ENCODE measurements around the gene JAK1.

Gene JAK1

GRCh38 chr1:64903593-64903992 lies 62.8 kb downstream of the JAK1 start:
- no peaks in the 10 kb centered on the region for H3K27me3 ChIP-seq (ENCODE audit: control insufficient read depth in 1 of 2, insufficient read depth in 1 of 2, low read length in 2 of 2)
- H3K4ac ChIP-seq (ENCODE audit: low read depth in 1 of 2, low read length in 2 of 2): no peak overlapping the region
- no peak overlapping the region for H3K4me2 ChIP-seq (ENCODE audit: low read length, poor library complexity, severe bottlenecking)
- no peak overlapping the region for H2AFZ ChIP-seq (ENCODE audit: low read depth, low read length)
- no peaks in the 10 kb centered on the region for H3K9me3 ChIP-seq (ENCODE audit: control insufficient read depth, low read length)
- H3K36me3 ChIP-seq (ENCODE audit: control insufficient read depth in 1 of 2, insufficient read depth in 2 of 2, low read depth in 1 of 2, low read length in 2 of 2): peaks cover 0 to 6% of the 10 kb centered on the region in 2 experiments
- H2BK15ac ChIP-seq (ENCODE audit: low read depth, poor library complexity, severe bottlenecking): no peak overlapping the region
- no peak overlapping the region for H4K8ac ChIP-seq (ENCODE audit: low read length)
- WGBS: 95% methylated on average over 1 of the region's 1 CpG
- DNase-seq: no peak
- no peak overlapping the region for H3K27ac ChIP-seq (ENCODE audit: low read length, poor library complexity, severe bottlenecking)
- H3K18ac ChIP-seq (ENCODE audit: low read depth in 1 of 2, low read length in 2 of 2): no peak overlapping the region
- H2BK120ac ChIP-seq (ENCODE audit: low read depth, low read length): no peak overlapping the region
- H2AK5ac ChIP-seq (ENCODE audit: low read length, severe bottlenecking): no peak overlapping the region
- no peak overlapping the region for H2BK5ac ChIP-seq (ENCODE audit: low read depth, low read length, poor library complexity, severe bottlenecking)
- no peak overlapping the region for H2BK12ac ChIP-seq (ENCODE audit: low read length in 2 of 2)
- peaks cover 25% of the 10 kb centered on the region for H3K79me1 ChIP-seq (replicated peaks; ENCODE audit: low read length, poor library complexity, severe bottlenecking)
- no peak overlapping the region for H3K4me3 ChIP-seq (ENCODE audit: insufficient read depth in 1 of 2, low read depth in 1 of 2, low read length in 2 of 2)
- H4K91ac ChIP-seq (ENCODE audit: low read length): no peak overlapping the region
- H3K14ac ChIP-seq (ENCODE audit: low read length in 2 of 2): no peak overlapping the region
- peaks cover 4% of the 10 kb centered on the region for H3K4me1 ChIP-seq (ENCODE audit: control insufficient read depth, insufficient read depth, low read depth, low read length)
- no peak overlapping the region for H3K9ac ChIP-seq (ENCODE audit: low read length)
- H3K23ac ChIP-seq (ENCODE audit: low read length in 2 of 2): no peak overlapping the region

GRCh38 chr1:64901663-64902062 lies 64.7 kb downstream of the JAK1 start:
- WGBS: no CpG with 5 or more reads among the region's 2 CpGs

GRCh38 chr1:64900916-64901315 lies 65.4 kb downstream of the JAK1 start:
- Histone ChIP-seq H4K8ac (ENCODE audit: low read length) (no peak overlapping the region), H3K18ac (ENCODE audit: low read depth in 1 of 2, low read length in 2 of 2) (no peak overlapping the region), H3K14ac (ENCODE audit: low read length in 2 of 2) (no peak overlapping the region), H3K9ac (ENCODE audit: low read length) (no peak overlapping the region), H3K27ac (ENCODE audit: low read length, poor library complexity, severe bottlenecking) (no peak overlapping the region), H3K4me3 (ENCODE audit: insufficient read depth in 1 of 2, low read depth in 1 of 2, low read length in 2 of 2) (no peak overlapping the region), H2AK5ac (ENCODE audit: low read length, severe bottlenecking) (peak overlapping the region; percentile 96), H3K36me3 (ENCODE audit: control insufficient read depth in 1 of 2, insufficient read depth in 2 of 2, low read depth in 1 of 2, low read length in 2 of 2) (peaks cover 0 to 6% of the 10 kb centered on the region in 2 experiments), H3K79me1 (replicated peaks; ENCODE audit: low read length, poor library complexity, severe bottlenecking) (peaks cover 23% of the 10 kb centered on the region), H2BK15ac (ENCODE audit: low read depth, poor library complexity, severe bottlenecking) (no peak overlapping the region), H3K9me3 (ENCODE audit: control insufficient read depth, low read length) (no peaks in the 10 kb centered on the region), H3K27me3 (ENCODE audit: control insufficient read depth in 1 of 2, insufficient read depth in 1 of 2, low read length in 2 of 2) (no peaks in the 10 kb centered on the region), H2BK12ac (ENCODE audit: low read length in 2 of 2) (no peak overlapping the region), H2AFZ (ENCODE audit: low read depth, low read length) (no peak overlapping the region), H3K4me1 (ENCODE audit: control insufficient read depth, insufficient read depth, low read depth, low read length) (peaks cover 9% of the 10 kb centered on the region), H2BK120ac (ENCODE audit: low read depth, low read length) (no peak overlapping the region), H3K4ac (ENCODE audit: low read depth in 1 of 2, low read length in 2 of 2) (no peak overlapping the region), H3K23ac (ENCODE audit: low read length in 2 of 2) (no peak overlapping the region), H3K4me2 (ENCODE audit: low read length, poor library complexity, severe bottlenecking) (no peak overlapping the region), H4K91ac (ENCODE audit: low read length) (no peak overlapping the region), H2BK5ac (ENCODE audit: low read depth, low read length, poor library complexity, severe bottlenecking) (no peak overlapping the region)
- 95% methylated on average over 2 of the region's 2 CpGs for WGBS
- DNase-seq: no peak

More at GRCh38 chr1:64901663-64902062, 64.7 kb downstream of the JAK1 start:
- peaks cover 0 to 6% of the 10 kb centered on the region in 2 experiments for H3K36me3 ChIP-seq (ENCODE audit: control insufficient read depth in 1 of 2, insufficient read depth in 2 of 2, low read depth in 1 of 2, low read length in 2 of 2)
- H4K8ac ChIP-seq (ENCODE audit: low read length): no peak overlapping the region
- no peak overlapping the region for H3K4me2 ChIP-seq (ENCODE audit: low read length, poor library complexity, severe bottlenecking)
- no peaks in the 10 kb centered on the region for H3K27me3 ChIP-seq (ENCODE audit: control insufficient read depth in 1 of 2, insufficient read depth in 1 of 2, low read length in 2 of 2)
- H4K91ac ChIP-seq (ENCODE audit: low read length): no peak overlapping the region
- peaks cover 25% of the 10 kb centered on the region for H3K79me1 ChIP-seq (replicated peaks; ENCODE audit: low read length, poor library complexity, severe bottlenecking)
- no peak overlapping the region for H2BK5ac ChIP-seq (ENCODE audit: low read depth, low read length, poor library complexity, severe bottlenecking)
- H3K9me3 ChIP-seq (ENCODE audit: control insufficient read depth, low read length): no peaks in the 10 kb centered on the region
- H3K4ac ChIP-seq (ENCODE audit: low read depth in 1 of 2, low read length in 2 of 2): no peak overlapping the region
- H2BK120ac ChIP-seq (ENCODE audit: low read depth, low read length): no peak overlapping the region
- H2AK5ac ChIP-seq (ENCODE audit: low read length, severe bottlenecking): no peak overlapping the region
- H2BK15ac ChIP-seq (ENCODE audit: low read depth, poor library complexity, severe bottlenecking): no peak overlapping the region
- no peak overlapping the region for H2AFZ ChIP-seq (ENCODE audit: low read depth, low read length)
- no peak overlapping the region for H3K4me3 ChIP-seq (ENCODE audit: insufficient read depth in 1 of 2, low read depth in 1 of 2, low read length in 2 of 2)
- H3K4me1 ChIP-seq (ENCODE audit: control insufficient read depth, insufficient read depth, low read depth, low read length): peaks cover 7% of the 10 kb centered on the region
- no peak overlapping the region for H3K27ac ChIP-seq (ENCODE audit: low read length, poor library complexity, severe bottlenecking)
- no peak for DNase-seq
- no peak overlapping the region for H3K14ac ChIP-seq (ENCODE audit: low read length in 2 of 2)
- H2BK12ac ChIP-seq (ENCODE audit: low read length in 2 of 2): no peak overlapping the region
- no peak overlapping the region for H3K23ac ChIP-seq (ENCODE audit: low read length in 2 of 2)
- H3K18ac ChIP-seq (ENCODE audit: low read depth in 1 of 2, low read length in 2 of 2): no peak overlapping the region
- no peak overlapping the region for H3K9ac ChIP-seq (ENCODE audit: low read length)

- no peaks in the 10 kb centered on the region for H3K27me3 ChIP-seq (ENCODE audit: control insufficient read depth in 1 of 2, insufficient read depth in 1 of 2, low read length in 2 of 2)
- H2BK15ac ChIP-seq (ENCODE audit: low read depth, poor library complexity, severe bottlenecking): no peak overlapping the region
- H3K4me2 ChIP-seq (ENCODE audit: low read length, poor library complexity, severe bottlenecking): peak overlapping the region; percentile 18
- H3K27ac ChIP-seq (ENCODE audit: low read length, poor library complexity, severe bottlenecking): peak overlapping the region; percentile 89
- H3K9me3 ChIP-seq (ENCODE audit: control insufficient read depth, low read length): no peaks in the 10 kb centered on the region
- peaks cover 18% of the 10 kb centered on the region for H3K79me1 ChIP-seq (replicated peaks; ENCODE audit: low read length, poor library complexity, severe bottlenecking)
- no peak overlapping the region for H4K91ac ChIP-seq (ENCODE audit: low read length)
- H3K4ac ChIP-seq (ENCODE audit: low read depth in 1 of 2, low read length in 2 of 2): no peak overlapping the region
- H2AFZ ChIP-seq (ENCODE audit: low read depth, low read length): no peak overlapping the region
- H3K18ac ChIP-seq (ENCODE audit: low read depth in 1 of 2, low read length in 2 of 2): peak overlapping the region in 1 of 2 experiments; percentile 70
- H2AK5ac ChIP-seq (ENCODE audit: low read length, severe bottlenecking): peak overlapping the region; percentile 39
- H2BK5ac ChIP-seq (ENCODE audit: low read depth, low read length, poor library complexity, severe bottlenecking): peak overlapping the region; percentile 69
- H3K23ac ChIP-seq (ENCODE audit: low read length in 2 of 2): no peak overlapping the region
- H3K4me1 ChIP-seq (ENCODE audit: control insufficient read depth, insufficient read depth, low read depth, low read length): peaks cover 15% of the 10 kb centered on the region
- no peak overlapping the region for H2BK12ac ChIP-seq (ENCODE audit: low read length in 2 of 2)
- peak overlapping the region; percentile 66 for H3K9ac ChIP-seq (ENCODE audit: low read length)
- H3K4me3 ChIP-seq (ENCODE audit: insufficient read depth in 1 of 2, low read depth in 1 of 2, low read length in 2 of 2): peak overlapping the region in 1 of 2 experiments; percentile 38
- no peak overlapping the region for H2BK120ac ChIP-seq (ENCODE audit: low read depth, low read length)
- H4K8ac ChIP-seq (ENCODE audit: low read length): no peak overlapping the region
- H3K14ac ChIP-seq (ENCODE audit: low read length in 2 of 2): no peak overlapping the region
- peak; percentile 99 for DNase-seq
- H3K36me3 ChIP-seq (ENCODE audit: control insufficient read depth in 1 of 2, insufficient read depth in 2 of 2, low read depth in 1 of 2, low read length in 2 of 2): peaks cover 0 to 6% of the 10 kb centered on the region in 2 experiments
- WGBS: 3% methylated on average over 4 of the region's 4 CpGs
Observed at GRCh38 chr1:64898107-64898861, 68.1 kb downstream of the JAK1 start.

All from mesenchymal stem cell (in vitro differentiated cells and primary cell).